ENCODE data around the gene MBNL2. TPM values are rescaled to one million over a fixed set of nuclear protein-coding genes. Genes with fewer than 3 reads are reported as not detected.

MBNL2 gene
- total RNA-seq, 2 experiments from 2014 or later = 2.7 to 7.4 TPM

DNA sequence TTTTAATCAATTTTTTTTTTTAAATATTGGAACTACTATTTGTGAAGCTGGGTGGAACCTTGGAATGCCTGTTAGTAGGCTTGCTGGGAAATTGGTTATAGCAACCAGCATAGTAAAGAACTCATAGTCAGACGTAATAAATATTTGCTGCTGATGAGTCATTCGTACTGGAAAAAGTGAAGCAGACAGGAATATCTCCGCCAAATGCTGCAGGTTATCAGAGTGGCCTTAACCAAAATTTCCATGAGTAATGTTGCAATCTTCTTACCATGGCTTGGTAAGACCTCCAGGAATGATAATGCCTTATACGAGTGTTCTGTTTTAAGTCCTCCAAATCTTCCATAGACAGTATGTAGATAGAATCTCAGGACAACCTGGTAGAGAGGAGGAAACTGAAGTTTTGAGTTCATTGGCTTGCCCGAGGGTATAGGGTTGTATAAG lies 34.2 kb downstream of the MBNL2 start:
- intact Hi-C loops (cut with micrococcal nuclease; ENCODE audit: unreplicated experiment) = no loop called here
- BruUV-seq (replicated peaks) = no TSS peak
- Histone ChIP-seq H3K79me2 (ENCODE audit: insufficient read depth, low read depth, low read length) (no peaks in the 10 kb centered on the region), H2AFZ (ENCODE audit: low read length) (no peak overlapping the region), H4K20me1 (ENCODE audit: insufficient read depth, low read length) (no peaks in the 10 kb centered on the region; the same call in 1 of the 2 replicates), H3K9me2 (ENCODE audit: insufficient read depth, low read length) (no peaks in the 10 kb centered on the region), H3K9me3 (ENCODE audit: low read length) (no peaks in the 10 kb centered on the region), H3K4me1 (ENCODE audit: insufficient read depth, low read length, poor library complexity, severe bottlenecking) (peaks cover 2% of the 10 kb centered on the region), H3K36me3 (ENCODE audit: insufficient read depth, low read length) (no peaks in the 10 kb centered on the region), H3K27ac (ENCODE audit: low read depth, low read length, poor library complexity, severe bottlenecking) (no peak overlapping the region), H3K4me2 (ENCODE audit: low read length) (no peak overlapping the region), H3K4me3 (ENCODE audit: low read depth, low read length, poor library complexity, severe bottlenecking) (no peak overlapping the region)
- ChIA-PET CTCF (ENCODE audit: unreplicated experiment) (no interaction called here), POLR2A (no interaction called here)
- no peak for TF ChIP-seq EZH2phosphoT487 (IDR thresholded peaks at IDR 0.05; ENCODE audit: borderline replicate concordance, low read depth, low read length)
- TF ChIP-seq, protein P1, sequence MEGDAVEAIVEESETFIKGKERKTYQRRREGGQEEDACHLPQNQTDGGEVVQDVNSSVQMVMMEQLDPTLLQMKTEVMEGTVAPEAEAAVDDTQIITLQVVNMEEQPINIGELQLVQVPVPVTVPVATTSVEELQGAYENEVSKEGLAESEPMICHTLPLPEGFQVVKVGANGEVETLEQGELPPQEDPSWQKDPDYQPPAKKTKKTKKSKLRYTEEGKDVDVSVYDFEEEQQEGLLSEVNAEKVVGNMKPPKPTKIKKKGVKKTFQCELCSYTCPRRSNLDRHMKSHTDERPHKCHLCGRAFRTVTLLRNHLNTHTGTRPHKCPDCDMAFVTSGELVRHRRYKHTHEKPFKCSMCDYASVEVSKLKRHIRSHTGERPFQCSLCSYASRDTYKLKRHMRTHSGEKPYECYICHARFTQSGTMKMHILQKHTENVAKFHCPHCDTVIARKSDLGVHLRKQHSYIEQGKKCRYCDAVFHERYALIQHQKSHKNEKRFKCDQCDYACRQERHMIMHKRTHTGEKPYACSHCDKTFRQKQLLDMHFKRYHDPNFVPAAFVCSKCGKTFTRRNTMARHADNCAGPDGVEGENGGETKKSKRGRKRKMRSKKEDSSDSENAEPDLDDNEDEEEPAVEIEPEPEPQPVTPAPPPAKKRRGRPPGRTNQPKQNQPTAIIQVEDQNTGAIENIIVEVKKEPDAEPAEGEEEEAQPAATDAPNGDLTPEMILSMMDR (conservative IDR thresholded peaks at IDR 0.05; ENCODE audit: low read length) = no peak
- no peak for DNase-seq (ENCODE audit: low spot score)

DNA sequence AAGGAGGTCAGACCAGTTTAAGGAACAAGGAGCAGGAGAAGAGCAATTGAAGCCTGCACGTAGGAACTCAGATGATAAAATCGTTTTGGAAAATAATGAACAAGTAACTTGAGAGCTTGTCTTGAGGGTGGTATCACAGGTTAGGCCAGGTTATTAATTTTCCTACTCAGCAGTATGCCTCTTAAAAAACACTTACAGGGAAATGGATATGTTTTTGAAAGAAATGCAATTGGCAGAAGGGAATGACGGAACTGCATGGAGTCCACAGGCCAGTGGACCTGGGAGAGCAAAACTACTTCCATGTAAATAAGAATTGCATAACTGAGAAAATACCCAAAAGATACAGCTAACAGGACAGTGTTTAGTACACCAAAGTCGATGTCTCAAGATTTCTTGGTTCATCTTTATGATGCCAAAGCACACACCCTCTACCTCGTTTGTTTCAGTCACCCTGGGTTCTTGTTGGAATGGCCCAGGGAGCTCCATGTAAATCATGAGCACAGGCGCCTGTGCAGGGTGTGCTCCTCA lies 35.2 kb downstream of the MBNL2 start:
- intact Hi-C loops (cut with micrococcal nuclease; ENCODE audit: unreplicated experiment) = no loop called here
- POLR2A ChIA-PET = no interaction called here
- H3K4me3 ChIP-seq (ENCODE audit: low read depth, low read length, poor library complexity, severe bottlenecking) = no peak overlapping the region
- no peak overlapping the region for H3K27ac ChIP-seq (ENCODE audit: low read depth, low read length, poor library complexity, severe bottlenecking)
- BruUV-seq (replicated peaks) = no TSS peak
- peaks cover 8% of the 10 kb centered on the region for H3K4me1 ChIP-seq (ENCODE audit: insufficient read depth, low read length, poor library complexity, severe bottlenecking)
- H4K20me1 ChIP-seq (ENCODE audit: insufficient read depth, low read length) = no peaks in the 10 kb centered on the region; the same call in 1 of the 2 replicates
- H3K4me2 ChIP-seq (ENCODE audit: low read length) = no peak overlapping the region
- H3K9me3 ChIP-seq (ENCODE audit: low read length) = no peaks in the 10 kb centered on the region
- H3K36me3 ChIP-seq (ENCODE audit: insufficient read depth, low read length) = no peaks in the 10 kb centered on the region
- H2AFZ ChIP-seq (ENCODE audit: low read length) = no peak overlapping the region
- no peaks in the 10 kb centered on the region for H3K79me2 ChIP-seq (ENCODE audit: insufficient read depth, low read depth, low read length)
- no peaks in the 10 kb centered on the region for H3K9me2 ChIP-seq (ENCODE audit: insufficient read depth, low read length)
- TF ChIP-seq, protein P1 (conservative IDR thresholded peaks at IDR 0.05; ENCODE audit: low read length) = no peak
- no peak for TF ChIP-seq EZH2phosphoT487 (IDR thresholded peaks at IDR 0.05; ENCODE audit: borderline replicate concordance, low read depth, low read length)
- no peak for DNase-seq (ENCODE audit: low spot score)
- CTCF ChIA-PET (ENCODE audit: unreplicated experiment) = no interaction called here

All from OCI-LY7 (cell line).